Left cardiac atrium (tissue), 4 donors: ENCODE measurements around the gene SLC30A7. TPM values are rescaled to one million over a fixed set of nuclear protein-coding genes. Genes with fewer than 3 reads are reported as not detected.
A peak's percentile ranks its signal among the peaks of the same experiment; 100 is the strongest.
"Not testable (repeated sequence)": the region's sequence is repeated elsewhere in the genome, so short reads cannot be mapped to it uniquely, and the experiment has no call there.

Source experiments
- ATAC-seq, 2 donors: fragments of 200-7000 bp; cut with Tn5 transposase; one replicate each; pipeline ENCODE4 v1.9.1; 2020; ENCODE audit warnings: mild to moderate bottlenecking in 2 of 2, moderate library complexity in 2 of 2
- DNase-seq: peaks from one replicate; pipeline ENCODE4 v3.0.0-alpha.2; 2020
- intact Hi-C, 2 donors: fragments of 100-400 bp; cut with DNase I; formaldehyde crosslinking; loops; one replicate each; pipeline versions ENCODE4 v1.14.1 to v1.15.1; 2022 to 2023
- total RNA-seq, 2 donors: library from RNA; stranded (reverse); fragmentation: NEBNext Ultra II Directional; extraction: Animal tissue kit (Norgen Biotek cat#: 25700); gene quantifications; one replicate each; pipeline ENCODE4 v1.2.1, GENCODE V29; 2021
- donor health status: DM: no; HTN: yes; CAD: no.
- donor health status: DM: no; HTN: yes; CAD: no; lungs with severe emphysema.
- donor health status: DM: yes; HTN: yes; CAD: no.
- donor health status: Dilated cardiomyopathy.

SLC30A7 gene
- total RNA-seq, 2 donors from 2014 or later, result 7.0 to 14.2 TPM

- intact Hi-C loops, result no loop called here
- no peak for ATAC-seq
- no peak for DNase-seq
Observed at GRCh38 chr1:100882698-100883097, 13.2 kb upstream of the SLC30A7 start.

- DNase-seq, result no peak
- ATAC-seq, result no peak
- intact Hi-C loops, result no loop called here
Observed at GRCh38 chr1:100883963-100884362, 11.9 kb upstream of the SLC30A7 start.

GRCh38 chr1:100889007-100889406 lies 6.9 kb upstream of the SLC30A7 start:
- DNase-seq, ATAC-seq, intact Hi-C loops: not testable (repeated sequence)

GRCh38 chr1:100889869-100890482 lies 5.9 kb upstream of the SLC30A7 start:
- ATAC-seq, intact Hi-C loops, DNase-seq: not testable (repeated sequence)

GRCh38 chr1:100891380-100891779 lies 4.5 kb upstream of the SLC30A7 start:
- intact Hi-C loops, result no loop called here
- no peak for DNase-seq
- ATAC-seq, result no peak

GRCh38 chr1:100892554-100892953 lies 3.3 kb upstream of the SLC30A7 start:
- ATAC-seq (no peak), DNase-seq (no peak)
- intact Hi-C loops, result no loop called here

- intact Hi-C loops, result no loop called here
- ATAC-seq (no peak), DNase-seq (no peak)
Observed at GRCh38 chr1:100893718-100894117, 2.2 kb upstream of the SLC30A7 start.

GRCh38 chr1:100894603-100895539 lies 1.0 kb upstream of the SLC30A7 start, which contains the start of gene EXTL2:
Gene EXTL2 (minus strand): TSS chr1:100894842. CDS start chr1:100888757, 6,085 bp downstream.
- DNase-seq (peak; percentile 90), ATAC-seq (peak; percentile 78 to 80)
- intact Hi-C loops, result no loop called here

GRCh38 chr1:100896481-100896982 lies 642 bp downstream of the SLC30A7 start:
- peak; percentile 4 to 11 for ATAC-seq
- peak; percentile 24 for DNase-seq
- intact Hi-C loops, result no loop called here

GRCh38 chr1:100902365-100902764 lies 6.5 kb downstream of the SLC30A7 start:
- no peak for ATAC-seq
- intact Hi-C loops, result no loop called here
- DNase-seq, result no peak

GRCh38 chr1:100903777-100904176 lies 7.9 kb downstream of the SLC30A7 start:
- ATAC-seq (no peak), DNase-seq (no peak)
- intact Hi-C loops, result no loop called here

GRCh38 chr1:100904528-100904927 lies 8.6 kb downstream of the SLC30A7 start:
- ATAC-seq (no peak), DNase-seq (no peak)
- intact Hi-C loops, result no loop called here

- DNase-seq (no peak), ATAC-seq (no peak)
- intact Hi-C loops, result no loop called here
Observed at GRCh38 chr1:100905181-100905580, 9.3 kb downstream of the SLC30A7 start.

- intact Hi-C loops, result no loop called here
- ATAC-seq (no peak), DNase-seq (no peak)
Observed at GRCh38 chr1:100907887-100908286, 12.0 kb downstream of the SLC30A7 start.

GRCh38 chr1:100909018-100909417 lies 13.1 kb downstream of the SLC30A7 start:
- ATAC-seq (no peak), DNase-seq (no peak)
- intact Hi-C loops, result no loop called here

GRCh38 chr1:100912019-100912418 lies 16.1 kb downstream of the SLC30A7 start:
- no peak for ATAC-seq
- no peak for DNase-seq
- intact Hi-C loops, result no loop called here

- intact Hi-C loops, result loop anchor here in 1 of 2 donors (2.0 kb wide), 1 partner anchor 368 kb away; no protein-coding TSS in a partner anchor
- no peak for DNase-seq
- ATAC-seq, result no peak
Observed at GRCh38 chr1:100921110-100921706, 25.3 kb downstream of the SLC30A7 start.

- DNase-seq (no peak), ATAC-seq (no peak)
- intact Hi-C loops, result no loop called here
Observed at GRCh38 chr1:100924212-100924611, 28.3 kb downstream of the SLC30A7 start.

- intact Hi-C loops, result no loop called here
- DNase-seq, result no peak
- ATAC-seq, result no peak
Observed at GRCh38 chr1:100924991-100925390, 29.1 kb downstream of the SLC30A7 start.

- ATAC-seq (no peak), DNase-seq (no peak)
- intact Hi-C loops, result no loop called here
Observed at GRCh38 chr1:100926240-100926639, 30.4 kb downstream of the SLC30A7 start.
